H1 (cell line): ENCODE measurements around the gene POLE2. TPM values are rescaled to one million over a fixed set of nuclear protein-coding genes. Genes with fewer than 3 reads are reported as not detected.

Experiments
- polyA plus RNA-seq, 7 experiments: library from polyadenylated mRNA; depleted of rRNA in 3 of 7; stranded (reverse) in 5 of 7; unstranded in 2 of 7; fragments of >200 nt in 5 of 7; fragments of 200-250 nt in 2 of 7; gene quantifications; 1 replicate in 5 of 7; 2 replicates in 1 of 7; 4 replicates in 1 of 7; pipeline versions ENCODE4 v1.2.1 to v1.2.3, GENCODE V29; 2011 to 2013; ENCODE audit warnings: missing spikeins in 2 of 7, mixed read lengths in 2 of 7
- total RNA-seq: library from RNA; stranded (reverse); fragmentation: NEBNext Ultra II Directional; extraction: Animal tissue kit (Norgen Biotek cat#: 25700); gene quantifications from 2 replicates; pipeline ENCODE4 v1.2.1, GENCODE V29; 2021
- TF ChIP-seq, protein P1 (sequence below): fragments of 300-600 bp; sonication (generic); IDR thresholded peaks from 2 replicates; pipeline ENCODE4 v1.7.1; 2012; ENCODE audit warnings: low read length, moderate library complexity, mild to moderate bottlenecking, inconsistent platforms; ENCODE audit not compliant: insufficient replicate concordance

POLE2 gene
- total and polyA plus RNA-seq, 2 of the 8 experiments (the other 6 are each of a cell fraction or from before 2014, with no cell fraction given): 31.2 to 41.7 TPM

DNA sequence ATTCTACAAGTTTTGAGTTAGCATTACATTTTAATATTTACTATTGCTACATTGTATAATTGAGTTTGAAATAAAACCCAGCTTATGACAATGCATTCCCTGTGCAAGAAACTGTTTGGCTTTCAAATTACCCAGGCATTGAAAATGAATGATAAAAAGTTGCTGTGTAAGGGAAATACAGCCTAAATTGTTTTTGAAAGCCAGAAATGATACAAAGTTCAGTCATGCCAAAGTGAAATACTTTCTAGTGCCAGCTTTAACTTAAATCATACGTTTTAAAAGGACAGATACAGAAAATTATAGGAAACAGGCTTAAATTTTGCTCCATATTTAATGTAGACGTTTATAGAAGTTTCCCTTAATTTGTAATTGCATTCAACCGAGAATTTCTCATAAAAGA, 64.6 kb downstream of the POLE2 start (continued):
- TF ChIP-seq, protein P1, sequence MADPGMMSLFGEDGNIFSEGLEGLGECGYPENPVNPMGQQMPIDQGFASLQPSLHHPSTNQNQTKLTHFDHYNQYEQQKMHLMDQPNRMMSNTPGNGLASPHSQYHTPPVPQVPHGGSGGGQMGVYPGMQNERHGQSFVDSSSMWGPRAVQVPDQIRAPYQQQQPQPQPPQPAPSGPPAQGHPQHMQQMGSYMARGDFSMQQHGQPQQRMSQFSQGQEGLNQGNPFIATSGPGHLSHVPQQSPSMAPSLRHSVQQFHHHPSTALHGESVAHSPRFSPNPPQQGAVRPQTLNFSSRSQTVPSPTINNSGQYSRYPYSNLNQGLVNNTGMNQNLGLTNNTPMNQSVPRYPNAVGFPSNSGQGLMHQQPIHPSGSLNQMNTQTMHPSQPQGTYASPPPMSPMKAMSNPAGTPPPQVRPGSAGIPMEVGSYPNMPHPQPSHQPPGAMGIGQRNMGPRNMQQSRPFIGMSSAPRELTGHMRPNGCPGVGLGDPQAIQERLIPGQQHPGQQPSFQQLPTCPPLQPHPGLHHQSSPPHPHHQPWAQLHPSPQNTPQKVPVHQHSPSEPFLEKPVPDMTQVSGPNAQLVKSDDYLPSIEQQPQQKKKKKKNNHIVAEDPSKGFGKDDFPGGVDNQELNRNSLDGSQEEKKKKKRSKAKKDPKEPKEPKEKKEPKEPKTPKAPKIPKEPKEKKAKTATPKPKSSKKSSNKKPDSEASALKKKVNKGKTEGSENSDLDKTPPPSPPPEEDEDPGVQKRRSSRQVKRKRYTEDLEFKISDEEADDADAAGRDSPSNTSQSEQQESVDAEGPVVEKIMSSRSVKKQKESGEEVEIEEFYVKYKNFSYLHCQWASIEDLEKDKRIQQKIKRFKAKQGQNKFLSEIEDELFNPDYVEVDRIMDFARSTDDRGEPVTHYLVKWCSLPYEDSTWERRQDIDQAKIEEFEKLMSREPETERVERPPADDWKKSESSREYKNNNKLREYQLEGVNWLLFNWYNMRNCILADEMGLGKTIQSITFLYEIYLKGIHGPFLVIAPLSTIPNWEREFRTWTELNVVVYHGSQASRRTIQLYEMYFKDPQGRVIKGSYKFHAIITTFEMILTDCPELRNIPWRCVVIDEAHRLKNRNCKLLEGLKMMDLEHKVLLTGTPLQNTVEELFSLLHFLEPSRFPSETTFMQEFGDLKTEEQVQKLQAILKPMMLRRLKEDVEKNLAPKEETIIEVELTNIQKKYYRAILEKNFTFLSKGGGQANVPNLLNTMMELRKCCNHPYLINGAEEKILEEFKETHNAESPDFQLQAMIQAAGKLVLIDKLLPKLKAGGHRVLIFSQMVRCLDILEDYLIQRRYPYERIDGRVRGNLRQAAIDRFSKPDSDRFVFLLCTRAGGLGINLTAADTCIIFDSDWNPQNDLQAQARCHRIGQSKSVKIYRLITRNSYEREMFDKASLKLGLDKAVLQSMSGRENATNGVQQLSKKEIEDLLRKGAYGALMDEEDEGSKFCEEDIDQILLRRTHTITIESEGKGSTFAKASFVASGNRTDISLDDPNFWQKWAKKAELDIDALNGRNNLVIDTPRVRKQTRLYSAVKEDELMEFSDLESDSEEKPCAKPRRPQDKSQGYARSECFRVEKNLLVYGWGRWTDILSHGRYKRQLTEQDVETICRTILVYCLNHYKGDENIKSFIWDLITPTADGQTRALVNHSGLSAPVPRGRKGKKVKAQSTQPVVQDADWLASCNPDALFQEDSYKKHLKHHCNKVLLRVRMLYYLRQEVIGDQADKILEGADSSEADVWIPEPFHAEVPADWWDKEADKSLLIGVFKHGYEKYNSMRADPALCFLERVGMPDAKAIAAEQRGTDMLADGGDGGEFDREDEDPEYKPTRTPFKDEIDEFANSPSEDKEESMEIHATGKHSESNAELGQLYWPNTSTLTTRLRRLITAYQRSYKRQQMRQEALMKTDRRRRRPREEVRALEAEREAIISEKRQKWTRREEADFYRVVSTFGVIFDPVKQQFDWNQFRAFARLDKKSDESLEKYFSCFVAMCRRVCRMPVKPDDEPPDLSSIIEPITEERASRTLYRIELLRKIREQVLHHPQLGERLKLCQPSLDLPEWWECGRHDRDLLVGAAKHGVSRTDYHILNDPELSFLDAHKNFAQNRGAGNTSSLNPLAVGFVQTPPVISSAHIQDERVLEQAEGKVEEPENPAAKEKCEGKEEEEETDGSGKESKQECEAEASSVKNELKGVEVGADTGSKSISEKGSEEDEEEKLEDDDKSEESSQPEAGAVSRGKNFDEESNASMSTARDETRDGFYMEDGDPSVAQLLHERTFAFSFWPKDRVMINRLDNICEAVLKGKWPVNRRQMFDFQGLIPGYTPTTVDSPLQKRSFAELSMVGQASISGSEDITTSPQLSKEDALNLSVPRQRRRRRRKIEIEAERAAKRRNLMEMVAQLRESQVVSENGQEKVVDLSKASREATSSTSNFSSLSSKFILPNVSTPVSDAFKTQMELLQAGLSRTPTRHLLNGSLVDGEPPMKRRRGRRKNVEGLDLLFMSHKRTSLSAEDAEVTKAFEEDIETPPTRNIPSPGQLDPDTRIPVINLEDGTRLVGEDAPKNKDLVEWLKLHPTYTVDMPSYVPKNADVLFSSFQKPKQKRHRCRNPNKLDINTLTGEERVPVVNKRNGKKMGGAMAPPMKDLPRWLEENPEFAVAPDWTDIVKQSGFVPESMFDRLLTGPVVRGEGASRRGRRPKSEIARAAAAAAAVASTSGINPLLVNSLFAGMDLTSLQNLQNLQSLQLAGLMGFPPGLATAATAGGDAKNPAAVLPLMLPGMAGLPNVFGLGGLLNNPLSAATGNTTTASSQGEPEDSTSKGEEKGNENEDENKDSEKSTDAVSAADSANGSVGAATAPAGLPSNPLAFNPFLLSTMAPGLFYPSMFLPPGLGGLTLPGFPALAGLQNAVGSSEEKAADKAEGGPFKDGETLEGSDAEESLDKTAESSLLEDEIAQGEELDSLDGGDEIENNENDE: no peak
